Stomach (tissue), 9 donors: ENCODE data around the gene LHFPL6. TPM values are rescaled to one million over a fixed set of nuclear protein-coding genes. Genes with fewer than 3 reads are reported as not detected.

Experiments
- DNase-seq, 2 donors: peaks; one replicate each; pipeline versions ENCODE4 v3.0.0 to v3.0.0-alpha.2; 2013 to 2019
- H3K27ac ChIP-seq, 5 donors: fragments of 200-600 bp in 4 of 5; sonication (generic) in 4 of 5; one replicate each; pipeline ENCODE4 v1.5.1; 2013 to 2019; ENCODE audit warnings: mild to moderate bottlenecking in 1 of 5, moderate library complexity in 1 of 5
- H3K27me3 ChIP-seq, 3 donors: fragments of 200-600 bp; sonication (generic); one replicate each; pipeline ENCODE4 v1.5.1; 2017 to 2019; ENCODE audit warnings: mixed run types in 1 of 3
- H3K36me3 ChIP-seq, 4 donors: fragments of 200-600 bp; sonication (generic); 1 replicate in 3 of 4; 2 replicates in 1 of 4; pipeline ENCODE4 v1.5.1; 2016 to 2019
- H3K4me1 ChIP-seq, 4 donors: fragments of 200-600 bp; sonication (generic); one replicate each; pipeline ENCODE4 v1.5.1; 2016 to 2019
- H3K4me3 ChIP-seq, 4 donors: fragments of 200-600 bp; sonication (generic) in 3 of 4; one replicate each; pipeline ENCODE4 v1.5.1; 2016 to 2019; ENCODE audit warnings: mild to moderate bottlenecking in 1 of 4
- H3K9me3 ChIP-seq, 4 donors: fragments of 200-600 bp; sonication (generic); one replicate each; pipeline ENCODE4 v1.5.1; 2016 to 2019
- EP300 ChIP-seq: sonication (generic); formaldehyde crosslinking; IDR thresholded peaks from one replicate; pipeline ENCODE4 v1.6.1; 2017; ENCODE audit warnings: antibody characterized with exemption
- POLR2A ChIP-seq, 4 donors: fragments of 450-650 bp; IDR thresholded peaks; one replicate each; pipeline ENCODE4 v1.6.1; 2016; ENCODE audit warnings: antibody characterized with exemption in 4 of 4, control low read depth in 2 of 4, mild to moderate bottlenecking in 1 of 4, moderate library complexity in 1 of 4
- POLR2AphosphoS5 ChIP-seq, 3 donors: sonication (generic); formaldehyde crosslinking; IDR thresholded peaks; one replicate each; pipeline ENCODE4 v1.6.1; 2016; ENCODE audit warnings: antibody characterized with exemption in 3 of 3
- WGBS, 5 donors: extraction: QIAGEN DNeasy Blood & Tissue Kit in 3 of 5; methylation state at CpG; one replicate each; pipeline versions ENCODE4 v1.1.5 to v1.1.7; 2013 to 2018; 5-methylcytosine and 5-hydroxymethylcytosine counted together
- intact Hi-C: fragments of 100-400 bp; cut with DNase I; formaldehyde crosslinking; loops from one replicate; pipeline ENCODE4 v1.15.1; 2023; ENCODE audit warnings: low total_unique reads
- polyA plus RNA-seq, 3 donors: library from polyadenylated mRNA; stranded (reverse); fragments of 200-250 nt; gene quantifications; one replicate each; pipeline ENCODE4 v1.2.3, GENCODE V29; 2013
- total RNA-seq, 5 donors: library from RNA; depleted of rRNA; stranded (reverse); fragments of >200 nt; gene quantifications; one replicate each; pipeline versions ENCODE4 v1.1.0 to v1.2.3, GENCODE V29; 2014 to 2016
- TF ChIP-seq, protein P1 (sequence below), 7 experiments: fragments of 450-650 bp in 4 of 7; fragments of 200-600 bp in 3 of 7; sonication (generic) in 3 of 7; IDR thresholded peaks; one replicate each; pipeline ENCODE4 v1.5.1; 2016 to 2019; ENCODE audit warnings: antibody characterized with exemption in 7 of 7, control low read depth in 2 of 7, mild to moderate bottlenecking in 1 of 7
- donor health status: healthy with polysubstance abuse.
- donor health status: Bipolar disorder and iron deficiency.
- donor health status: healthy.

LHFPL6 gene
- total and polyA plus RNA-seq, 8 donors = 4.7 to 53.6 (median 10.9) TPM

DNA sequence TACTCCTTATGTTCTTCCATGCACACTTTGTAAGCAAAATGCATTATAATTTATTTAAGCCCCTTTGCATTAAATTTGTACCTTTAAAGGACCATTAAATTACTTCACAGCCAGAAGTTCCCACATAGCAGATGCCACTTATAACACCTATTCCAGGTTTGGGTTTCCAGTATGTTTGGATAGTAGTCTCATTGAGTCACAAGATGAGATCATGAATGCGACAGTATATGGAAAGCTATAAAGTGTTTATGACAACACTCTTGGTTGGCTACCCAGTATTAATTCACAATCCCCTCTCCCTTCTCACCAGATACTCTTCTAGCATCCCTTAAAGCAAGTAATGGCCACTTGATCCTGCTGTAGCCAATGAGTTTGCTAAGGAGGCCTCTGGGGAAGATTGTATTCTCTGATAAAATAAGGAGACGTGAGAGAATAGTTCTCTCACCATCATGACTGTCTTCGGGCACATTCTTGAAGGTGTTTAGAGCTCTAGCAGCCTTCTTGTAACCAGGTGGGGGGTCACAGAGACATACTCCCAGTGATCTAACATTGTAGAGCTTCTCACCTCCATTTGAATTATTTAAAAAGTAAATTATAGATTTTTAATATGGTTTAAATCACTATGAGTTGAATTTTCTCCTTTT is 2.8 kb upstream of the LHFPL6 start:
- Histone ChIP-seq H3K36me3 (no peaks in the 10 kb centered on the region), H3K27ac (no peak overlapping the region), H3K9me3 (no peaks in the 10 kb centered on the region), H3K27me3 (peaks cover 0 to 29% (median 3%) of the 10 kb centered on the region in 3 donors), H3K4me1 (peaks cover 7 to 30% (median 14%) of the 10 kb centered on the region in 4 donors), H3K4me3 (no peak overlapping the region)
- no peak for DNase-seq
- WGBS, 5 donors = 78 to 91% (median 84%) methylated on average over 3 of the region's 3 CpGs
- intact Hi-C loops = no loop called here
- no peak for TF ChIP-seq POLR2A (IDR thresholded peaks at IDR 0.05)
- TF ChIP-seq EP300 = no peak
- TF ChIP-seq POLR2AphosphoS5 (IDR thresholded peaks at IDR 0.05) = no peak
- TF ChIP-seq, protein P1, sequence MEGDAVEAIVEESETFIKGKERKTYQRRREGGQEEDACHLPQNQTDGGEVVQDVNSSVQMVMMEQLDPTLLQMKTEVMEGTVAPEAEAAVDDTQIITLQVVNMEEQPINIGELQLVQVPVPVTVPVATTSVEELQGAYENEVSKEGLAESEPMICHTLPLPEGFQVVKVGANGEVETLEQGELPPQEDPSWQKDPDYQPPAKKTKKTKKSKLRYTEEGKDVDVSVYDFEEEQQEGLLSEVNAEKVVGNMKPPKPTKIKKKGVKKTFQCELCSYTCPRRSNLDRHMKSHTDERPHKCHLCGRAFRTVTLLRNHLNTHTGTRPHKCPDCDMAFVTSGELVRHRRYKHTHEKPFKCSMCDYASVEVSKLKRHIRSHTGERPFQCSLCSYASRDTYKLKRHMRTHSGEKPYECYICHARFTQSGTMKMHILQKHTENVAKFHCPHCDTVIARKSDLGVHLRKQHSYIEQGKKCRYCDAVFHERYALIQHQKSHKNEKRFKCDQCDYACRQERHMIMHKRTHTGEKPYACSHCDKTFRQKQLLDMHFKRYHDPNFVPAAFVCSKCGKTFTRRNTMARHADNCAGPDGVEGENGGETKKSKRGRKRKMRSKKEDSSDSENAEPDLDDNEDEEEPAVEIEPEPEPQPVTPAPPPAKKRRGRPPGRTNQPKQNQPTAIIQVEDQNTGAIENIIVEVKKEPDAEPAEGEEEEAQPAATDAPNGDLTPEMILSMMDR (IDR thresholded peaks at IDR 0.05) = no peak

DNA sequence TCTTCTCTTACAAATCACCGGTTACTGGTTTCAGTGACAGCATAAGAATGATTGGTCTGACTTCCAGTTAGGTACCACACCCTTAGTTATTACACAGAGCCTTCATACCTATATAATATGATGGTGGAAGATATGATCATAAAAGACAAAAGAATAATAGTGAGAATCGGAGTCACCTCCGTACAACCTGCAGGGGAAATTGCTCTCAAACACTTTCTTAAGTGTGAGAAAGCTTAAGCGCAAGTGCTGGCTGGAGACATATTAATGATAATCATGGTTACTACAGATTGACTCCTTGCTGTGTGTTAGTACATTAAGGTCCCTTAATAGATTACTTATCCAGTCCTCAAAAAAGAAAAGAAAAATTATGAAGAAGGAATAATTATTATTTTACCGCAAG is 1.8 kb upstream of the LHFPL6 start:
- 73 to 85% (median 81%) methylated on average over 5 of the region's 5 CpGs for WGBS, 5 donors
- no peak for TF ChIP-seq EP300
- no peak for TF ChIP-seq POLR2AphosphoS5 (IDR thresholded peaks at IDR 0.05)
- TF ChIP-seq, protein P1 (IDR thresholded peaks at IDR 0.05) = no peak
- TF ChIP-seq POLR2A (IDR thresholded peaks at IDR 0.05) = no peak
- no peak overlapping the region for H3K4me3 ChIP-seq
- no peak overlapping the region for H3K27ac ChIP-seq
- H3K36me3 ChIP-seq = no peaks in the 10 kb centered on the region
- peaks cover 7 to 33% (median 14%) of the 10 kb centered on the region in 4 donors for H3K4me1 ChIP-seq
- peaks cover 0 to 31% (median 5%) of the 10 kb centered on the region in 3 donors for H3K27me3 ChIP-seq
- intact Hi-C loops = no loop called here
- DNase-seq = no peak
- no peaks in the 10 kb centered on the region for H3K9me3 ChIP-seq

DNA sequence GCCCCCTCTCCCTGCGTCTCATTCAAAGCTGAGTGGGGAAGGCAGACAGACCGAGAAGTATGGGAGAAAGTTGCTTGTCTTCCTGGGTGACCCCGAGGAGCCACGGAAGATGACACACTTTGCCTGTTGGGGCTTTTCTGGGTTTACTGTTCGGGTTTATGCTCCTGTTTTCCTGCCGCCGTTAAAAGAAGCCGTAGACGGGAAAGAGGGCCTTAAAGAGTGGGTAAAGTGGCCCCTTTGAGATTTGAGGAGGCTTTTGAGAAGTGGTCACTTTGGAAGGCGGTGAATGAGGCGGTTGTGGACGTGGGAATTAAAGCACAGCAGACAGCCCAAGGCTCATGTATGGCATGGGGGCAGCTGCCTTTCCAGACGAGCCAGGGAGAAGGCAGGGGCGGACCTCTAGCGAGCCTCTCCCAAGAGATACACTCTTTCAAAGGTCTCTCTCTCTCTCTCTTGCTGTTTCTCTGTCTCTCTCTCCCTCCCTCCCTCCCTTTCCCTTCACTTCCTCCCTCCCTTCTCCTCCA is 493 bp upstream of the LHFPL6 start:
- 3 to 8% (median 4%) methylated on average over 15 of the region's 15 CpGs for WGBS, 5 donors
- H3K4me3 ChIP-seq = peak overlapping the region; percentile 68 to 82 (median 78)
- H3K9me3 ChIP-seq = no peaks in the 10 kb centered on the region
- H3K36me3 ChIP-seq = no peaks in the 10 kb centered on the region
- H3K27me3 ChIP-seq = peaks cover 0 to 31% (median 5%) of the 10 kb centered on the region in 3 donors
- peak in 1 of 2 donors; percentile 42 for DNase-seq
- intact Hi-C loops = no loop called here
- peaks cover 7 to 33% (median 14%) of the 10 kb centered on the region in 4 donors for H3K4me1 ChIP-seq
- TF ChIP-seq POLR2AphosphoS5 (IDR thresholded peaks at IDR 0.05) (no peak), EP300 (no peak), POLR2A (IDR thresholded peaks at IDR 0.05) (no peak)
- TF ChIP-seq, protein P1 (IDR thresholded peaks at IDR 0.05) = no peak
- H3K27ac ChIP-seq = peak overlapping the region; percentile 54 to 88 (median 86)

DNA sequence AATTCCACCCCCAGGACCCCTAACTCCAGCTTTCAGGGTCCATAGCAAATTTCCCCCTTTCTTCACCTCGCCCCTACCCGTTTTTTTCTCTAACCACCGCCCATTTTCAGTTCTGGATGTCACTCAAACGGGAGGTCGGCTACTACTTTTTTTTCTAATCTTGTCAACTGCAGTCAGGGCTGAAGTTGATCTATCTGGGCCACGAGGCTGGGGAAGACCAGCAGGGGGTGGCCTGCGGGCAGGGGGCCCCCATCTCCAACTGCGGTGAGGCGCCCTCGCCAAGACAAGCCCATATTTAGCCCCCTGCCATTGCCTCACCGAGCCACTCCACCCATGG is 748 bp downstream of the LHFPL6 start:
- DNase-seq = no peak
- peak overlapping the region; percentile 68 to 82 (median 78) for H3K4me3 ChIP-seq
- peaks cover 7 to 33% (median 15%) of the 10 kb centered on the region in 4 donors for H3K4me1 ChIP-seq
- TF ChIP-seq, protein P1 (IDR thresholded peaks at IDR 0.05) = no peak
- TF ChIP-seq POLR2A (IDR thresholded peaks at IDR 0.05) (no peak), POLR2AphosphoS5 (IDR thresholded peaks at IDR 0.05) (no peak), EP300 (no peak)
- no peaks in the 10 kb centered on the region for H3K9me3 ChIP-seq
- intact Hi-C loops = no loop called here
- H3K36me3 ChIP-seq = no peaks in the 10 kb centered on the region
- peak overlapping the region in 4 of 5 donors; percentile 83 to 88 (median 86) for H3K27ac ChIP-seq
- peaks cover 0 to 31% (median 5%) of the 10 kb centered on the region in 3 donors for H3K27me3 ChIP-seq
- WGBS, 5 donors = 0 to 1% (median 1%) methylated on average over 11 of the region's 11 CpGs
